GM13977 (cell line): ENCODE results near the gene THBS4.

Experiments
- DNase-seq: peaks from one replicate; pipeline ENCODE4 v3.0.0; 2012; ENCODE audit warnings: low spot score
- in situ Hi-C: fragments of 300-500 bp; cut with MboI; formaldehyde crosslinking; loops from one replicate; pipeline ENCODE4 v1.12.0; 2022; ENCODE audit warnings: low sequenced_read_pairs, low pct_unique_long_range_greater_than_20kb, mixed read lengths, inconsistent platforms; ENCODE audit not compliant: unreplicated experiment
- TF ChIP-seq, protein P1 (sequence below): IDR thresholded peaks from 2 replicates; pipeline ENCODE4 v1.5.1; 2012; ENCODE audit warnings: mild to moderate bottlenecking, control low read depth; ENCODE audit not compliant: insufficient read depth; ENCODE audit errors: extremely low read depth, missing control alignments

Gene THBS4

DNA sequence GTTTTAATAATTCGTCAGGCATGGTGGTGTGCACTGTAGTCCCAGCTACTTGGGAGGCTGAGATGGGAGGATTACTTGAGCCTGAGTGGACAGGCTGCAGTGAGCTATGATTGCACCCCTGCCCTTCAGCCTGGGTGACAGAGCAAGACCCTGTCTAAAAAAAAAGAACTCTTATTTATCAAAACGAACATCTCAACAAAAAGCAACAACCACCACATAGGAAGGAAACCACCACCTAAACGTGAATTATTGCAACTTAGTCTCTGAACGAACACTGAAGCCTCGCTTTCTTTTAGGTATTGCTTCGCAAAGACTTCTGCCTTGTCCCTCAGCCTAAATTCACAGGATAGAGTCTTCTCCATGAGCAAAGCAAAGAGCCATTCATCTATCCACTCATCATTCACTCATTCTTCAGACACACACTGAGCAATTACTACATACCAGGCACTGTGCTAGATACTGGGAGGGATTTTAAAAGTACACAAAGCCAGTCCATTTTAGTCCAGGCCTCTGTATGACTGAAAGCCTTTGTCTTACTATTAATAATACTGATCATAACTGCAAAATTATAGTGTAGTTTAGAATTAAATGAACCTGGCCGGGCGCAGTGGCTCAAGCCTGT lies 57.4 kb downstream of the THBS4 start:
- DNase-seq = no peak
- in situ Hi-C loops = loop anchor here (10.0 to 25.0 kb wide), 2 partner anchors 182 to 570 kb away; partner anchors contain the start of genes DHFR and MSH3
- TF ChIP-seq, protein P1, sequence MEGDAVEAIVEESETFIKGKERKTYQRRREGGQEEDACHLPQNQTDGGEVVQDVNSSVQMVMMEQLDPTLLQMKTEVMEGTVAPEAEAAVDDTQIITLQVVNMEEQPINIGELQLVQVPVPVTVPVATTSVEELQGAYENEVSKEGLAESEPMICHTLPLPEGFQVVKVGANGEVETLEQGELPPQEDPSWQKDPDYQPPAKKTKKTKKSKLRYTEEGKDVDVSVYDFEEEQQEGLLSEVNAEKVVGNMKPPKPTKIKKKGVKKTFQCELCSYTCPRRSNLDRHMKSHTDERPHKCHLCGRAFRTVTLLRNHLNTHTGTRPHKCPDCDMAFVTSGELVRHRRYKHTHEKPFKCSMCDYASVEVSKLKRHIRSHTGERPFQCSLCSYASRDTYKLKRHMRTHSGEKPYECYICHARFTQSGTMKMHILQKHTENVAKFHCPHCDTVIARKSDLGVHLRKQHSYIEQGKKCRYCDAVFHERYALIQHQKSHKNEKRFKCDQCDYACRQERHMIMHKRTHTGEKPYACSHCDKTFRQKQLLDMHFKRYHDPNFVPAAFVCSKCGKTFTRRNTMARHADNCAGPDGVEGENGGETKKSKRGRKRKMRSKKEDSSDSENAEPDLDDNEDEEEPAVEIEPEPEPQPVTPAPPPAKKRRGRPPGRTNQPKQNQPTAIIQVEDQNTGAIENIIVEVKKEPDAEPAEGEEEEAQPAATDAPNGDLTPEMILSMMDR = no peak

- TF ChIP-seq, protein P1 = no peak
- DNase-seq = no peak
- in situ Hi-C loops = loop anchor here (10.0 to 25.0 kb wide), 2 partner anchors 181 to 569 kb away; partner anchors contain the start of genes DHFR and MSH3
These were observed 58.6 kb downstream of the THBS4 start for GRCh38 chr5:80093796-80094195.

GRCh38 chr5:80094236-80094738 lies 59.1 kb downstream of the THBS4 start:
- DNase-seq = no peak
- in situ Hi-C loops = loop anchor here (10.0 to 25.0 kb wide), 2 partner anchors 181 to 568 kb away; partner anchors contain the start of genes DHFR and MSH3

DNA sequence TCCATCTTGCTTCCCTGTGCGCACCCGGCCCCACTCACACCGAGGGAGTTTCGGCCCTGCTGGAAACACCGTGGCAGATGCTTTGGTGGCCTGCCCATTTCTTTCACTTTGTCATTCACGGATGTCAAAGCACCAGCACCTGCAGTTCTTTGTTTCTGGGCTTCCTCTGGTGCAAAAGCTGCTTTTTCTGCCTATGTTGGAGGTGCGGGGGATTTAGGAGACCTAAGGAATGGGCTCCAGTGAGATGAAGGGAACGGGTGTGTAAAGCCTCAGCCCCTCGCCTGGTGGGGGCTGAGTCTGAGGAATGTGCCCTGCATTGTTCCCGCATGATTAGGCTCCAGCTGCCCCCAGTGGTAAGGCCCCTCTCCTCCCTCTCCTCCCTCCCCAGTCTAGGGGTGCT lies 62.3 kb downstream of the THBS4 start:
- no peak for DNase-seq
- TF ChIP-seq, protein P1 = no peak
- in situ Hi-C loops = loop anchor here (10.0 to 25.0 kb wide), 2 partner anchors 177 to 565 kb away; partner anchors contain the start of genes DHFR and MSH3

More at GRCh38 chr5:80094236-80094738, 59.1 kb downstream of the THBS4 start:
- TF ChIP-seq, protein P1 = no peak

DNA sequence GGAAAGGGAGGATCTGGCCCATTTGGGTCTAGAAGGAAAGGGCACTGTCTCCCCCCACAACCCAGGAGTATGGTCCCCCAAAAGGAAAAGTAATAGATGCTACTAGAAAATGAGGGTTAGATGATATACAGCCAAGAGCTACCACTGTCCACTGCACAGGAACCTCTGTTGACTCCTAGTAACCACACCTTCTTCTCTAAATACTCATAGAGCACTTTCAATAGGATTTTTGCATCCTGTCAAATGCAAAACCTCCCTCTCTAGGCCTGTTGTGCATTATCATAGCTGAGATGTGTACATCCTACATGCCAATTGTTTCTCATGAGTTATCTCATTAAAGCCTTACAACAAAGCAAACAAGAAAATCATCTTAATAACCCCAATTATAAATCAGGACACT lies 66.8 kb downstream of the THBS4 start:
- in situ Hi-C loops = no loop called here
- DNase-seq = no peak
- TF ChIP-seq, protein P1 = no peak

DNA sequence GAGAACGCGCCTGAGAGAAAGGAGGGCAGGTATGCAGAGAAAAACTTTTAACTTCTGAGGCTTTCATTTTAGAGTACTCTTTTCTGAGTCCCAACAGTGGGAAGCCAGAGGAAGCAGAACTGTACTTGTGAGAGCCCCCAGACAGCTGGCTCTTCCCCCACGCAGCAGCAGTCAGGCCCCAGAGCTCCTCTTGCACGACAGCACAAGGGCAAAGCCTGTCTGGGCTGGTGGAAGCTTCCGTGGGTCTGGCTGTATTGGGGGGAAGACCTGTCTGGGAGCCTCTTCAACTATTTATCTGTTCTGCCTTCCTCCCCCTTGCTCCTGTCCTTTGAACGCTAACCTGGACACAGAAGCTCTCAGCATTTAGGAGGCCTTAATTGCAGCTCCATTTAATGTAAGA lies 68.2 kb downstream of the THBS4 start:
- TF ChIP-seq, protein P1 = no peak
- in situ Hi-C loops = no loop called here
- DNase-seq = no peak
